ENCODE results near the gene TMEM272. TPM values are rescaled to one million over a fixed set of nuclear protein-coding genes. Genes with fewer than 3 reads are reported as not detected.

TMEM272 gene
- polyA plus RNA-seq, 1 of the 3 experiments (the other 2 are of a cell fraction) = not detected

DNA sequence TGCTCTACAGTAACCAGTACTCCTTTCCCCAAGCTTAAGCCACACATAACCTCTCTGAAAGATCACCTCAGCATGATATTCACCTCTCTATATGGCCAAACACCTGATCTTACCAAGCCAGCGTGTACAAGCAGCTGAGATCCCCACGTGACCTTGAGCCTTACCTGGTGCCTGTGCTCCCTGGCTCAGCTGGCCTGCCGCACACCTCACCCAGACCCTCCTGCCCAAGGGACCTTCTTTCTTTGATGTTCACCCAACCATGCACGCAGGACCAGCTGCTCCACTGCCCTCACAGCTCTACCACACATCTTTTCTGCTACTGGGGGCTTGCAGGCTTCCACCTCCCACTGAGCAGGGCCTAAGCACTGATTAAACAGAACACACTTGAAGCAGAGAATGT is 50.0 kb downstream of the TMEM272 start:
- H3K4me1 ChIP-seq (ENCODE audit: control insufficient read depth in 1 of 2, insufficient read depth in 2 of 2, low read depth in 1 of 2, low read length in 1 of 2) = peaks cover 5 to 21% of the 10 kb centered on the region in 2 experiments; a peak in 3 of 4 replicates
- H3K4me2 ChIP-seq = no peak overlapping the region
- peaks cover 8% of the 10 kb centered on the region for H3F3A ChIP-seq (replicated peaks; ENCODE audit: insufficient read depth)
- H3K79me2 ChIP-seq (ENCODE audit: insufficient read depth) = no peaks in the 10 kb centered on the region
- DNase-seq = no peak
- ChIA-PET CTCF (interaction anchor here (1.1 to 4.6 kb wide), 4 partner anchors 12 to 361 kb away, joined by 3 to 40 read pairs (median 7); no protein-coding TSS in a partner anchor), POLR2A (interaction anchor here (0.6 to 1.1 kb wide), 3 partner anchors 9 to 353 kb away, joined by 3 to 4 read pairs (median 4); no protein-coding TSS in a partner anchor)
- H3K27me3 ChIP-seq (ENCODE audit: insufficient read depth) = no peaks in the 10 kb centered on the region
- H3K36me3 ChIP-seq (replicated peaks in 1 of 2; ENCODE audit: control insufficient read depth in 1 of 2, insufficient read depth in 2 of 2, low read length in 1 of 2) = no peaks in the 10 kb centered on the region
- H3K4me3 ChIP-seq (ENCODE audit: low read depth in 2 of 2, low read length in 1 of 2) = no peak overlapping the region
- H3K27ac ChIP-seq (ENCODE audit: low read depth in 2 of 2, low read length in 1 of 2) = no peak overlapping the region
- TF ChIP-seq FOXM1 (IDR thresholded peaks at IDR 0.05; ENCODE audit: low read depth) (no peak), RXRA (IDR thresholded peaks at IDR 0.05; ENCODE audit: borderline replicate concordance, low read depth) (no peak), NFIC (IDR thresholded peaks at IDR 0.05; ENCODE audit: borderline replicate concordance) (no peak), RCOR1 (IDR thresholded peaks at IDR 0.05; ENCODE audit: low read length) (no peak), RAD21 (IDR thresholded peaks at IDR 0.05; ENCODE audit: low read length) (no peak), TCF12 (IDR thresholded peaks at IDR 0.05) (no peak), EP300 (IDR thresholded peaks at IDR 0.05; ENCODE audit: borderline replicate concordance in 1 of 2, low read depth in 1 of 2, low read length in 1 of 2) (no peak), TEAD4 (IDR thresholded peaks at IDR 0.05; ENCODE audit: borderline replicate concordance, insufficient read depth) (no peak), TAF1 (IDR thresholded peaks at IDR 0.05; ENCODE audit: borderline replicate concordance, low read depth, low read length) (no peak), JUND (IDR thresholded peaks at IDR 0.05) (no peak), RFX5 (IDR thresholded peaks at IDR 0.05; ENCODE audit: low read length) (no peak), SMC3 (IDR thresholded peaks at IDR 0.05; ENCODE audit: low read depth, low read length) (no peak), EZH2phosphoT487 (IDR thresholded peaks at IDR 0.05; ENCODE audit: borderline replicate concordance, low read depth) (no peak)
- TF ChIP-seq, protein P1, sequence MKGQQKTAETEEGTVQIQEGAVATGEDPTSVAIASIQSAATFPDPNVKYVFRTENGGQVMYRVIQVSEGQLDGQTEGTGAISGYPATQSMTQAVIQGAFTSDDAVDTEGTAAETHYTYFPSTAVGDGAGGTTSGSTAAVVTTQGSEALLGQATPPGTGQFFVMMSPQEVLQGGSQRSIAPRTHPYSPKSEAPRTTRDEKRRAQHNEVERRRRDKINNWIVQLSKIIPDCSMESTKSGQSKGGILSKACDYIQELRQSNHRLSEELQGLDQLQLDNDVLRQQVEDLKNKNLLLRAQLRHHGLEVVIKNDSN (IDR thresholded peaks at IDR 0.05; ENCODE audit: borderline replicate concordance, low read depth) = no peak
- TF ChIP-seq, protein P2, sequence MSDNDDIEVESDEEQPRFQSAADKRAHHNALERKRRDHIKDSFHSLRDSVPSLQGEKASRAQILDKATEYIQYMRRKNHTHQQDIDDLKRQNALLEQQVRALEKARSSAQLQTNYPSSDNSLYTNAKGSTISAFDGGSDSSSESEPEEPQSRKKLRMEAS (IDR thresholded peaks at IDR 0.05; ENCODE audit: low read depth) = no peak
- TF ChIP-seq, protein P3, sequence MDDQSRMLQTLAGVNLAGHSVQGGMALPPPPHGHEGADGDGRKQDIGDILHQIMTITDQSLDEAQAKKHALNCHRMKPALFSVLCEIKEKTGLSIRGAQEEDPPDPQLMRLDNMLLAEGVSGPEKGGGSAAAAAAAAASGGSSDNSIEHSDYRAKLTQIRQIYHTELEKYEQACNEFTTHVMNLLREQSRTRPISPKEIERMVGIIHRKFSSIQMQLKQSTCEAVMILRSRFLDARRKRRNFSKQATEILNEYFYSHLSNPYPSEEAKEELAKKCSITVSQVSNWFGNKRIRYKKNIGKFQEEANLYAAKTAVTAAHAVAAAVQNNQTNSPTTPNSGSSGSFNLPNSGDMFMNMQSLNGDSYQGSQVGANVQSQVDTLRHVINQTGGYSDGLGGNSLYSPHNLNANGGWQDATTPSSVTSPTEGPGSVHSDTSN (IDR thresholded peaks at IDR 0.05) = no peak
- no peaks in the 10 kb centered on the region for H3K9me2 ChIP-seq
- no peak overlapping the region for H2AFZ ChIP-seq (ENCODE audit: low read depth)
- no peaks in the 10 kb centered on the region for H3K9me3 ChIP-seq
- no peaks in the 10 kb centered on the region for H4K20me1 ChIP-seq (ENCODE audit: insufficient read depth)
- no peak overlapping the region for H3K9ac ChIP-seq
- WGBS (ENCODE audit: low lambda C conversion rate) = 68% methylated on average over 4 of the region's 4 CpGs

Measured in SK-N-SH (cell line).